PC-9 (cell line): ENCODE results near the gene PIGZ. TPM values are rescaled to one million over a fixed set of nuclear protein-coding genes. Genes with fewer than 3 reads are reported as not detected.

Source experiments
- BruUV-seq: library from RNA; stranded (reverse); fragments of 400-500 nt; replicated peaks from 2 replicates; lab custom pipeline; 2021; lab: Mats Ljungman, UMichigan
- CTCF ChIA-PET: fragments of 300-600 bp; sonication (Branson Sonifier 250); formaldehyde crosslinking; loops from one replicate; lab custom pipeline; 2022; ENCODE audit warnings: antibody characterized with exemption; lab: Charles Lee
- POLR2A ChIA-PET: fragments of 300-600 bp; sonication (Branson Sonifier 250); formaldehyde crosslinking; loops from one replicate; lab custom pipeline; 2022; ENCODE audit warnings: antibody characterized with exemption; ENCODE audit not compliant: unreplicated experiment; lab: Charles Lee
- DNase-seq, 2 experiments: peaks; one replicate each; pipeline versions ENCODE4 v3.0.0 to v3.0.0-alpha.2; 2015 to 2022; ENCODE audit warnings: mixed read lengths in 1 of 2
- H2AFZ ChIP-seq: fragments of 200-600 bp; sonication (generic); 2 replicates; pipeline ENCODE4 v1.8.1; 2017; ENCODE audit warnings: antibody characterized with exemption
- H3F3A ChIP-seq: fragments of 200-600 bp; sonication (generic); 2 replicates; pipeline ENCODE4 v1.8.1; 2017; ENCODE audit warnings: antibody characterized with exemption, mild to moderate bottlenecking, low read depth; ENCODE audit not compliant: insufficient read depth
- H3K27ac ChIP-seq: fragments of 200-600 bp; sonication (generic); 2 replicates; pipeline ENCODE4 v1.6.1; 2016; ENCODE audit warnings: mixed run types
- H3K27me3 ChIP-seq: fragments of 200-600 bp; sonication (generic); 2 replicates; pipeline ENCODE4 v1.6.1; 2016; ENCODE audit warnings: low read depth, mixed run types; ENCODE audit not compliant: insufficient read depth
- H3K36me3 ChIP-seq: fragments of 200-600 bp; sonication (generic); 2 replicates; pipeline ENCODE4 v1.6.1; 2016; ENCODE audit warnings: low read depth, mixed run types
- H3K4me1 ChIP-seq: fragments of 200-600 bp; sonication (generic); replicated peaks from 2 replicates; pipeline ENCODE4 v1.6.1; 2016; ENCODE audit warnings: mixed run types; ENCODE audit not compliant: insufficient read depth
- H3K4me2 ChIP-seq: fragments of 200-600 bp; sonication (generic); 2 replicates; pipeline ENCODE4 v1.6.1; 2017; ENCODE audit warnings: mixed run types
- H3K4me3 ChIP-seq: fragments of 200-600 bp; sonication (generic); 2 replicates; pipeline ENCODE4 v1.6.1; 2016; ENCODE audit warnings: mixed run types
- H3K79me2 ChIP-seq: fragments of 200-600 bp; sonication (generic); 2 replicates; pipeline ENCODE4 v1.6.1; 2017; ENCODE audit warnings: low read depth, mixed run types
- H3K9me2 ChIP-seq: fragments of 200-600 bp; sonication (generic); 2 replicates; pipeline ENCODE4 v1.8.1; 2017; ENCODE audit warnings: mild to moderate bottlenecking; ENCODE audit not compliant: insufficient read depth
- H3K9me3 ChIP-seq: fragments of 200-600 bp; sonication (generic); 2 replicates; pipeline ENCODE4 v1.8.1; 2016; ENCODE audit warnings: low read depth; ENCODE audit not compliant: insufficient read depth
- H4K20me1 ChIP-seq: fragments of 200-600 bp; sonication (generic); 2 replicates; pipeline ENCODE4 v1.8.1; 2017; ENCODE audit not compliant: insufficient read depth
- CTCF ChIP-seq: fragments of 200-600 bp; sonication (generic); conservative IDR thresholded peaks from 2 replicates; pipeline ENCODE4 v1.6.1; 2017; ENCODE audit warnings: mixed run types, antibody characterized with exemption, mild to moderate bottlenecking, moderate library complexity
- EZH2 ChIP-seq: fragments of 200-600 bp; sonication (generic); IDR thresholded peaks from 2 replicates; pipeline ENCODE4 v1.8.0; 2017; ENCODE audit warnings: antibody characterized with exemption, low read depth
- intact Hi-C: fragments of 100-400 bp; cut with micrococcal nuclease; formaldehyde crosslinking; loops from one replicate; pipeline ENCODE4 v1.10.0; 2022; ENCODE audit not compliant: unreplicated experiment
- total RNA-seq: library from RNA; stranded (reverse); gene quantifications from 2 replicates; pipeline ENCODE4 v1.2.3, GENCODE V29; 2021

Gene PIGZ
- total RNA-seq, 1 experiment from 2014 or later = 2.1 TPM

DNA sequence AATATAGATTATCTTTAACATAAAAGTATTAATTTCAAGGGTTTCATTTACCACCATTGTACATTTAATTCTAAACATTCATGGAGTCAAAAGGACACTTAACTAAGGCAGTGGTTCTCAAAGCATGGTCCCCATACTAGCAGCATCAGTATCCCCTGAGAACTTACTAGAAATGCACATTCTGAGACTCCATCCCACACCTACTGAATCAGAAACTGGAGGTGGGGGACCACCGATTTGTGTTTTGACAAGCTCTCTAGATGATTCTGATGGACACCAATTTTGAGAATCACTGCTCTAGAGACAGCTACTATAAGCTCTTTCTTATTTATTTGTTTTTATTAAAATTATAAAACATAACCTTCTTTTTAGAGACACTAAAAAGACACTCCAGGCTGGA lies 66.9 kb downstream of the PIGZ start:
- no peaks in the 10 kb centered on the region for H3F3A ChIP-seq
- TF ChIP-seq EZH2 (no peak), CTCF (no peak)
- no peaks in the 10 kb centered on the region for H3K9me3 ChIP-seq
- no peaks in the 10 kb centered on the region for H3K4me1 ChIP-seq
- ChIA-PET CTCF (no interaction called here), POLR2A (no interaction called here)
- H4K20me1 ChIP-seq = peaks cover 4% of the 10 kb centered on the region; the same call in 1 of the 2 replicates
- H3K27me3 ChIP-seq = no peaks in the 10 kb centered on the region
- H3K4me2 ChIP-seq = no peak overlapping the region
- H2AFZ ChIP-seq = no peak overlapping the region
- peaks cover 8% of the 10 kb centered on the region for H3K79me2 ChIP-seq
- no peaks in the 10 kb centered on the region for H3K9me2 ChIP-seq
- no peak for DNase-seq
- intact Hi-C loops = no loop called here
- no TSS peak for BruUV-seq
- peaks cover 25% of the 10 kb centered on the region for H3K36me3 ChIP-seq
- no peak overlapping the region for H3K4me3 ChIP-seq
- H3K27ac ChIP-seq = no peak overlapping the region

Other genes starting within 250 kb of the PIGZ start
- gene PAK2, start 229.0 kb downstream of the PIGZ start, total RNA-seq = 78.6 and 113 TPM in 2 replicates
- gene SENP5, start 100.9 kb downstream of the PIGZ start, total RNA-seq = 52.3 and 60.9 TPM in 2 replicates
- 83.8 and 91.8 TPM in 2 replicates for gene NCBP2, start 26.3 kb downstream of the PIGZ start, total RNA-seq
- gene MELTF, start 61.0 kb upstream of the PIGZ start, total RNA-seq = 154 and 202 TPM in 2 replicates